NCI-H526 treated with DMSO at 0.1 percent for 48 hours (cell line): ENCODE results near the gene CAND2.
"Not testable (repeated sequence)": the region's sequence is repeated elsewhere in the genome, so short reads cannot be mapped to it uniquely, and the experiment has no call there.

Experiments
- DNase-seq: peaks from one replicate; lab custom pipeline; 2025; lab: John Stamatoyannopoulos, UW

CAND2 gene

DNA sequence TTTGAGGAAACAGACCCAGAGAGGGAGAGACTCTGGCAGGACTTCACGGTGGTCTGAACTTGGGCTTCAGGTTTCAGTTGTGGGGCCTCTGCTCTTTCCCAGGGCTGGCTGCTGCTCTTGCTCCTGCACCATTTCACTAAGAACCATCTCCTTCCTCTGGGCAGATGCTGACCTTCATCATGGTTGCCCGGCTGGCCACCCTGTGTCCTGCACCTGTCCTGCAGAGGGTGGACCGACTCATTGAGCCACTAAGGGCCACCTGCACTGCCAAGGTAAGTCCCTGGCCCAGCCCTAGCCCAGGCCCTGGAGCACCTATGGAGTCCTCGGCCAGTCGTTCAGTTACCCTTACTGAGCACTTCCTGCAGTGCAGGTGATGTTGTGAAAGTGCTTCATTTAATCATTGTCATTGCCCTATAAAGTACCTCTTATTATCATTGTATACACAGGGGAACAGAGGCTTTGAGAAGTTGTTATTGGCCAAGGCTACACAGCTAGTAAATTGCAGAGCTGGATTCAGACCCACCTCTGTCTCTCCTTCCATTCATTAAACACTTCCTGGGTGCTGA is 34.9 kb downstream of the CAND2 start:
- DNase-seq, result no peak

DNA sequence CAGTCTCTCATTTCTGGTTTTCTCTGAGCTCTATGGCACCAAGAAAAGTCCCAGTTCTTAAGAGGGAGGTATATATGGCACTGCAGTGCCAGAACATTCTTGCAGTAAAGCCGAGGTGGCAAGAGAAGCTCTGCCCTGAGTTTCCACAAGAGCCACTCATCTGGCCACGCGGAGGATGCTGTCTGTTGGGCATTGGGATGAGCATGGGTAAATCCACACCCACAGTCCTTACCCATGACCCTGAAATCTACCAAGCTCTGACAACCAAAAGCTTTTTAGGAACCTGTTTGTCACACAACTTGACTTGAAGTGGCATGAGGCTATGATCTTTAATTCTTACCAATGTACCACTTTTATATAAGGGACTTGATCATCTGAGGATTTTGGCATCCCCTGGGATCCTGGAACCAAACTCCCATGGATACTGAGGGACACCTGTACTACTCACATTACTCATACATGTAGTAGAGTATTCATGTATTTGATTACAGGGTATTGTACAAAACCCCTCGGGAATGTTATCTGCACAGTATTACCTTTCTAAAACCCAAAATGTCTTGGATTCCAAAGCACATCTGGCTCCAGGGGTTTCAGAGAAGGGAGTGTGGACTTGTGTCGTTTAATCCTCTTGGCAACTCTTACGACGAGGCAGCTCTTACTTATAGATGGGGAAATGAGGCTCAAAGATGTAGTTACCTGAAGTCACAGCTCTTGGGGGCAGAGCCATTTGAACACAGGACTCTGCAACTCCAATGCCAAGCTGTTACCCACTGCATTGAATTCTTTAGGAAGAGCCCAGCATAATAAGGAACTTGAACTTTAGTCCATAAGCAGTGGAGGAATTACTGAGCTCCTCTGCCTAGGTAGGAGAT is 36.1 kb downstream of the CAND2 start:
- DNase-seq, result no peak

DNA sequence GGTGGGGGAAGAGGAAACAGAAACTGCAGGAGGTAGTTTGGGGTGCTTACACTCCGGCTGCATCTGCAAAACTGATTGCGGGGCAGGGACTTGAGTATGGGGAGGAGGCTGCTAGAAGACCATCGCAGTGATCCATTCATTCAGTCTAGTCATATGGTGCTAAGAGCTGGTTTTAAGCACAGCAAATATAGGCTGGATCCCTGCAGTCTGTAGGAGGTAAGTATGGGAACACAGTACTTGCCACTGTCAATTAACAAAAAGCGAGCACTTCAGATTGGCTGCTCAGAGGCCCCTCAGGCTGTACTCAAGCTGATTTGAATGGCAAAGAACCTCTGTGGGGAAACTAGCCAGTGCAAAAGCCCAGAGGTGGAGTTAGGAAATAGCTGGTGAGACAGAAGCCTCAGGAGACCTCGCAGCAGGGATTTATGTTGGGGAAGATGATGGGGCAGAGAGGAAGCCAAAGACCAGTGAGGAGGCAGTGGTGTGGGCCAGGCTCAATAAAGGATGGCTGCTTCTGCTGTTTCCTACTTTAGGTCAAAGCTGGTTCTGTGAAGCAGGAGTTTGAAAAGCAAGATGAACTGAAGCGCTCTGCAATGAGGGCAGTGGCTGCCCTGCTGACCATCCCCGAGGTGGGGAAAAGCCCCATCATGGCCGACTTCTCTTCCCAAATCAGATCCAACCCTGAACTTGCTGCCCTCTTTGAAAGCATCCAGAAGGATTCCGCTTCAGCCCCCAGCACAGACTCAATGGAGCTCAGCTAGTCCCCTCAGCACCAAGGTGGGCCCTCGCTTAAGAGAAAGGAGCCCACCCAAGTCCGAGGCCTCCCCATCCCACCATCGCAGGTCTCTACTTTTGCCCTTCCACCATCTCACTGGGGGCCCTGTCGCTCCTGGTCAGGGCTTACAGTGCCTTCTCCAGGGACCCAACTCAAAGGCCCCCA is 37.0 kb downstream of the CAND2 start:
- peak; percentile 3 for DNase-seq

DNA sequence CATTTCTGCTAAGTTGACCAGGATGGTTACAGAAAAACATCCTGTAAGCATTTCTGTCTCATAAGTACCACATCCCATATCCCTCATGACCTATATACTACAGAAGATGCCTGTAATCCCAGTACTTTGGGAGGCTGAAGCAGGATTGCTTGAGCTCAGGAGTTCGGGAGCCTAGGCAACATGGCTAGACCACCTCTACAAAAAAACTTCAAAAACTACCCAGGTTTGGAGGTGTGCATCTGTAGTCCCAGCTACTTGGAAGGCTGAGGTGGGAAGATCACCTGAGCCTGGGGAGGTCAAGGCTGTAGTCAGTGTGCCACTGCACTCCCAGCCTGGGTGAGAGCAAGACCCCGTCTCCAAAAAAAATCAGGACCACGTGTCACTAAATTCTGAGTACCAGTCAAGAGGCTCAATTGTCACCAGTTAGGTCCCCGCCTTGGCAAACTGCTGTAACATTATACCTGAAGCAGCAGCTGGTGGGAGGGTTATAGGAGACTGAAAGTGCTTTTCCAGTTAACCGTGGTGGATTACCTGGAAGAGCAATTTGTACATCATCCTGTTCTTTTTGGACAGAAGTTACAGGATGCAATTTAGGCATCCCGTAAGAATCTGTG is 38.7 kb downstream of the CAND2 start:
- DNase-seq, result no peak

DNA sequence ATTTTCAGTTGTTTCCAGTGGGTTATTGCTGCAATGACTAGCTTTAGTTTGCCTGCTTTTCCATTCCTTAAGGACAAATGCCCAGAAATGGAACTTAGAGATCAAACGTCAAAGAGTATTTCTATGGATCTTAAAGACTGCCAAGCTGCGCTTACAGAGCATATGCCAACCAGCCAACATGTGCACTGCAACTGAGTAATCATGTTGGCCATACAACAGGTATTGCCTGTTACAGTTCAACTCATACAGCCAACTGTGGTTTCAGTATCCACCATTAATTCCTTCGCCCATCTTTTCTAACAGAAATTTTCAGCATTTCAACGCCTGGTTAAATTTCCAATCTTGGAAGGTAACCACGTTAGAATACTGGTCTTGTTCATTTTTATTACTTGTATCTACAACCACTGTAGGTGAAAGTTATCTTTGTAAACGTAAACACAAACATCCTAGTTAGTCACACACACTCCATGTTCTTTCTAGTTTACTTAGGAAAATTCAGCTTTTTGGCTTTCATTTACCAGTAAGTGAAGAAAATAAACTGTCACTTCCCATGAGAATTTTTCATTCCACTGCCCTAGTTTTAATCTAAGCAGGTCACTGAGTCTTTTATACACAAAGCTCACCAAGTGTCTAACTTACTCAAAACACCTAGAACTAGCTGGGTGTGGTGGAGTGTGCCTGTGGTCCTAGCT is 41.0 kb downstream of the CAND2 start:
- no peak for DNase-seq

DNA sequence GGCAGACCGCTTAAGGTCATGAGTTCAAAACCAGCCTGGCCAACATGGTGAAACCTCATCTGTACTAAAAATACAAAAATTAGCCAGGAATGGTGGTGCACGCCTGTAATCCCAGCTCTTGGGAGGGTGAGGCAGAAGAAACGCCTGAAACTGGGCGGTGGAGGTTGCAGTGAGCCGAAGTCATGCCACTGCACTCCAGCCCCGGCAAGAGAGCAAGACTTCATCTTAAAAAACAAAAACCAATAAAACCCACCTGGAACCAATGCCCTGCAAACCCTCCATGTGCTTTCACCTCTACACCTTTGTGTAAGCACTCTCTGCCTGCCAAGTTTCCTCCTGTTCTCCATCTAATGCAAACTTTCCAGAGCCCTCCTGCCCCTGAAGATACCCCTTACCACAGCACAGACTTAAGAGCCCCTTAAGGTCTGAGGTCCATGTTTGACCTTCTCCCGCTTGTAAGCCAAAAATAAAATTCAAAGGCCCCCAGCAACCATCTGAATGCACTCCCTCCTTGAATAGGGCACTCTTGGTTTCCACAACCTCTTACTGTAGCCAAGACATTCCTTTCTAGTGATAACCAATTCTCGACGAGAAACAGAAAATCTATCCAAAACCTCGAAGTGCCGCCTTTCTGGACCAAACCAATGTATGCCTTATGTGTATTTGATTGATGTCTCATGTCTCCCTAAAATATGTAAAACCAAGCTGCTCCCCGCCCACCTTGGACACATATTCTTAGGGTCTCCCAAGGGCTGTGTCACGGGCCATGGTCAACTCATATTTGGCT is 41.9 kb downstream of the CAND2 start:
- DNase-seq, result no peak

DNA sequence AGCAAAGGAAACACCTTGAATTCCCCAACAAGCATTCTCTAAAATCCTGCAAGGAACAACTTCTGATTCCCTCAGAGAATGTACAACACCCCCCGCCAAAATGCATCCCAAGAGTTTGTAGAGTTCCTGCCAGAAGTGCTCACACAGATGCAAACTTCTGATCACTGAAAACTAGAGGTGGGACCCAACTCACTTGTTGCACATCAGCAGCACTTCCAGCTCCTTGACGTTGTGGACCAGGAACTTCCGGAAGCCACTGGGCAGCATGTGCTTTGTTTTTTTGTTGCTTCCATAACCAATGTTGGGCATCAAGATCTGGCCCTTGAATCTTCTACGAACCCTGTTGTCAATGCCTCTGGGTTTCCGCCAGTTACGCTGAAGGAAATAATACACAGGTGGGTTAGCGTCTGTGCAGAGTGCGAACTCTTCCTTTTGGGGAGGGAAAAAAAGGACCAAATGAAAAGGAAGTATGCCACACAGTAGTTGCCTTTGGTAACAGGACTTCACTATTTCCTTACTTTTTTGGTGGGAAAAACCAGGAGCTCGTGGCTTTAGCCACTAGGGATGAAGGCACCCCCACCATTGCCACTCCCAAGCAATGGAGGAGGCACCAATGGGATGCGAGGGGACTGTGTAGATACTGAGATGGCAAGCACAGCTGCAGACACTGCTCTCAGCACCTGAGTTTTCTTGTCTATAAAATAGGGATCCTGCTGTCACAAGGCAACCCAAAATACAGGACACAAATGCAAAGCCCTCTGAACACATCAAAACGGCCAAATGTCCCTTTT is 42.9 kb downstream of the CAND2 start:
- DNase-seq, result no peak

DNA sequence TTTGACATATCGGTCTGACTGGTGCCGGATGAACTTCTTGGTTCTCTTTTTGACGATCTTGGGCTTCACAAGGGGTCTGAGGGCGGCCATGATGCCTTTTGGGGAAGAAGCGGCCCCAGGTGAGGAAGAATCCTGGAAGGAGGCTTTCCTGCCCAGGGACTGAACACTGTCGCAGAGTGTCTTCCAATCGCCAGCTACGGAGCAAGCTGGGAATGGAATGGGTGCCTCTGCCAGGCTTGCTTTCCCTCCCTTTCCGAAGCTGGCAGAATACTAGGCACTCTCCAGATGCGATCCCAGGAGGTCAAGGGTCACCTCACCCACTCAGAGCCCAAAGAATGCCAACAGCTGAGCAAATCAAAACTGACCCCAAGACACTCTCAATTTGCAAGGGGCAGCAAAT is 43.7 kb downstream of the CAND2 start:
- DNase-seq, result not testable (repeated sequence)

DNA sequence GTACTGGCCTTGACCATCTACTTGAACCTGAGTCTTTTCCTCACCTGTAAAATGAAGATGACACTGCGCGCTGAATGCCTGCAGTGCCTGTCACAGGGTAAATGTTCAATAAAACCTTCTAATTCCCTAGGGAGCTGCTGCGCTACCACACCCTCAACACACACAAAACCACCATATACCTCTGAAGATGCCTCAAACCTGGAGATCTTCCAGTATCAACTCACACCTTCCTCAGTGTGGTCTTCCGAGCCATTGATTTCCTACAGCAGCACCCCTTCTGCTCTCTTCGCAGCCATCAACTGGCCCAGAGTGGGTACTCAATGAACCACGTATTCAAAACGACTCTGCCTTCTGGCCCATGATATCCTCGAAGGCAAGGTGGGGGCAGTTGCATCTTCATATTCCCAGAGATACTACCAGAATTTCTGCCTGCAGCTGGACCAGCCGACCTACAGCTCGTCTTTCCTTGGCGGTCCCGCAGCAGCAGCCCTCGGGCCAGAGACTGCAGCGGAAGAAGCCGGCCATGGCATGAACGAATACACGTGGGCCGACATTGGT is 44.2 kb downstream of the CAND2 start:
- peak; percentile 9 for DNase-seq

DNA sequence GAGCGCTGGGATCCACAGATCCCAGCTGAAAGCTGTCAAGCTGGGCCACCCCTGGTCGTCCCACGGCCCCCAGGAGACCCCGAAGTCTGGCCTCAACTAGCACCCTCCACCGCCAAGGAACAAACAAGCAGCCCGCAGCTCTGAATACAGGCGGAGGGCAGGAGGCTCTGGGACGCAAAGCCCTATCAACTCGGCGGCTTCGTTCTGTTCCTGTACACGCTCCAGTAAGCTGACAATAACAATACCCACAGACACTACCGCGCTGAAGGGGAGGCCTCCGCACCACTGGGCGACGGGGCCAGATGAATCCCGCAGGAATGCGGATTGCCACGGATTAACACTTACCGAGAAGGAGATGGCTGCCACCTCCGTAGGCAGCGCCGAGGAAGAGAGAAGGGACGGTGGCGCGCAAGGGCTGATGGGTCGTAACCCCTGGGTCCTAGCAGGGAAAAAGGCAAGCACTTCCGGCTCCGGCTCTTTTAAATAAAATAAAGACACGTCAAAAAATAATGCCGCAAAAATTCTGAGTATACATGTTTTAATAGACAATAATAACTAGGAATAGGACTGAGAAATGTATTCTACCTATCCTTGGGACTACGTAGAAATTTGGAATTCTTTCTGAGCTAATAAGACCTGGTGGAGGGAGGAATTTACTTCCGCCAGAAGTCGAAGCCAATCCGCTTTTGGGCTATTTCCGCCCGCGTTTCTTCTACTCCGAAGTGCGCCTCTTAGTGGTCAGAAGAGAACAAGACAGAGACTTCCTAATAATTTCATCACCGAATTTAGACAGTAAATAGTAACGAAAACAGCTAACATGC is 44.9 kb downstream of the CAND2 start, which contains the start of gene RPL32:
RPL32 (minus strand) TSS at position 417 of the 821 bp plus-strand sequence. CDS start 1,328 bp downstream, outside the sequence.
- DNase-seq, result peak; percentile 97

DNA sequence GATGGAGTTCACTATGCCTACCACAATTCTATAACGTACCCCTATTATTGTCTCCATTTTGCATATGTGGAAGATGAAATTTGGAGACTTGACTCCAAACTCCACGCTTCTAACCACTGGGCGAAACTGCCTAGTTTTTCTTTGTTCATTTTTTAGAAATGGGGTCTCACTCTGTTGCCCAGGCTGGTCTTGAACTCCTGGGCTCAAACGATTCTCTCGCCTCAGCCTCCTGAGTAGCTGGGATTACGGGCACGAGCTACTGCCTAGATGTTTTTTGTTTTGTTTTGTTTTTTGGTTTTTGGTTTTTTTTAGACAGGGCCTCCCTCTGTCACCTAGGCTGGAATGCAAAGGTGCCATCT is 45.5 kb downstream of the CAND2 start:
- no peak for DNase-seq

DNA sequence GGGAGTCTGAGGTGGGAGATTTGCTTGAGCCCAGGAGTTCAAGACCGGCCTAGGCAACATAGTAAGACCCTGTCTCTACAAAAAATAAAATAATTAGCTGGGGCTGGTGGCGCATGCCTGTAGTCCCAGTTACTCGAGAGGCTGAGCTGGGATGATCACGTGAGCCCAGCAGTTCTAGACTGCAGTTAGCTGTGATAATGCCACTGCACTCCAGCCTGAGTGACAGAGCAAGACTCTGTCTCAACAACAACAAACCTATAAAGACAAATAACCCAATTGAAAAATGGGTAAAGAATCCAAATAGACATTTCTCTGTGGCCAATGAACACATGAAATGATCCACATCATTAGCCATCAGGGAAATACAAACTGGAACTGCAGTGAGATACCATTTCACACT is 46.0 kb downstream of the CAND2 start:
- no peak for DNase-seq

DNA sequence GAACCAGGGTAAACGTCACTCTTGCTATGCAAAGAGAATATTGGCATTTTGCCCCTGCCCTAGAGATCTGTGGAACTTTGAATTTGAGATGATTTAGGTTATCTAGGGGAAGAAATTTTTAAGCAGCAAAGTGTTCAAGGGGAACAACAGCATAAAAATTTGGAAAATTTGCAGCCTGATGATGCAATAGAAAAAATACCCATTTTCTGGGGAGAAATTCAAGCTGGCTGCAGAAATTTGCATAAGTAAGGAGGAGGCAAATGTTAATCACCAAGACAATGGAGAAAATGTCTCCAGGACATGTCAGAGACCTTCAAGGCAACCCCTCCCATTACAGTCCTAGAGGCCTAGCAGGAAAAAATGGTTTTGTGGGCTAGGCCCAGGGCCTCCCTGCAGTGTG is 49.3 kb downstream of the CAND2 start:
- no peak for DNase-seq

DNA sequence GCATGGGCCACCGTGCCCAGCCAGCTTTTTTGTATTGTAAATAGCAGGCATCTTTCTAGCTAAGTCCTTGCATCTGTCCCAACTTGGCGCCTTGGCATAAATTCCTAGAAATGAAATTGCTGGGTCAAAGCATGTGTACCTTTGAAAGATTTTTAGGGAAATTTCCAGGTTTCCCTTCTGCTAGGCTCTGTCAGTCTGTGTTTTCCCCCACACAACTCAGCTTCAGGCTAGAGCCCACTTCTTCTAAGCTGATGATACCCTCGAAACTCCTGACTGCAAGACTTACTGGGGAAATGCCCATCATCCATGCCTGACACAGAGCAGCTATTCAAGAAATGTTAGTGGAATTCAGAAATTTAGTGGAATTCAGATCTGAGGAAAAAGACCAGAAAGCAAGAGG is 55.7 kb downstream of the CAND2 start:
- DNase-seq, result no peak

DNA sequence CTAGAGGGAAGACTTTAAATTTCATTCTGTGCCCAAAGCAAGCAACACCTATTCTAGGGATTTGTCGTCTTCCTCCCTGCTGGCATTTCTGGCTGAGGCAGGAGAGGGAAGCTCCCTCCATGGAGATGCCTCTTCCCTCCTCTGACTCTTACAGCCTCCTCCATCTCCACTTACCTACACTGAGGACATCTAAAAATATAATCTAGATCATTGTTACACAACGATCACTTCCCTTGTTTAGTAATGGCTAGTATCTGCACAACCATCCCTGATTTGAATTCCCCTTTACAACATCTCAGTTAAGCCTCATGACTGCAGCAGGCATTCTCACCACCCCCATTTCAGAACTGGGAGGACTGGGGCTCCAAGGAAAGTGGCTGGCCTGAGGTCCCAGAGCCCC is 57.4 kb downstream of the CAND2 start:
- DNase-seq, result not testable (repeated sequence)

DNA sequence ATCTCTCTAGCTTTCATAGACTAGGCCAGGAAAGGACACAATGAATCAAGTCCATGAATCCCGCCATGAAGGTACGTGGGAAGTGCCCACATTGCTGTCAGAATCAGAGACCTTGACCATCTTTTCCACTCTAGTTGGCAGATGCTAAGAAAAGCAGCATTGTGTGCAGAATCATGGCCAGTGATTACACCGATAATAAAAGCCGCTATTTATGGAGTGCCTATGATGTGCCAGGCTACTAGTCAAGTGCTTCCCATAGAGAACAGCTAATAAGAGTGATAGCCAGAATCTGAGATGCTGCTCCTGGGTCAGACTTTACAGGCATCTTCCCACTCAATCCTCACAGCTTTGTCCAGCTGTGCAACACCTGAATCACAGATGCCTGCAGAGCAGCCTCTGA is 58.1 kb downstream of the CAND2 start:
- no peak for DNase-seq

DNA sequence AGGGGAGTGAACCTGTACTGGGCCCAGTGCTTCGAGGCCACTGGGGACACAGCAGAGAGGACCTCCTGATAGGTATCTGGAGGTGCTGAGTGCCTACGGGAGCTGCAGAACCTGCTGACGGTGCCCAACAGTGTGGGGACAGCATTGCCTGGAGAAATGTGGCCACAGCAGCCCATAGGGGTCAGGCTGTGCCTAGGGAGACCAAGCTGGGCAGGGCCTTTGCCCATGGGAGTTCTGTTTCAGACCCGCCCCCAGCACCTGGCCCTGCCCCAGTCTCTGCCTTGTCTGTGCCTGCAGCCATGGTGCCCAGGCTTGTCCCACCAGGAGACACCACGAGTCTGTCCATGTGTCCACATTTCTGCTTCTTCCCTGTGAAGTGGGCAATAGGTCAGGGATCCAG is 60.1 kb downstream of the CAND2 start:
- no peak for DNase-seq

DNA sequence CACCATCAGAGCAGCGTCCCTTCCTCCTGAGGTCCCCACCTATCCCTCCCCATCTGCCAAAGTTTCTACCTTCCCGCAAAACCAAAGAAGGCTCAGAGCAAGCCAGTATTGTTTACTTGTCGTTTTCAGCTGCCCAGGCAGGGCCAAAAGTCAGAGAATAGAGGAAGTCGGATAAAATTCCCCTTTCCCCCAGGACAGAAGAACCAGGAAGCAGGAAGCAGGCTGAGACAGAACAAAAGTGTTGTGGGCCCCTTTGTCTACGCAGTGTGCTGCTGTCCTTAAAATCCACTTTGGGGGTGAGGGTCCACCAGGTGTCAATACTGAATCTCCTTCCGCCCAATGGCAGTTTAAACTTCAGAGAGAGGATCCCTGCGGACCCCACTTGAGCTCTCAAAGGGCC is 63.4 kb downstream of the CAND2 start:
- no peak for DNase-seq

DNA sequence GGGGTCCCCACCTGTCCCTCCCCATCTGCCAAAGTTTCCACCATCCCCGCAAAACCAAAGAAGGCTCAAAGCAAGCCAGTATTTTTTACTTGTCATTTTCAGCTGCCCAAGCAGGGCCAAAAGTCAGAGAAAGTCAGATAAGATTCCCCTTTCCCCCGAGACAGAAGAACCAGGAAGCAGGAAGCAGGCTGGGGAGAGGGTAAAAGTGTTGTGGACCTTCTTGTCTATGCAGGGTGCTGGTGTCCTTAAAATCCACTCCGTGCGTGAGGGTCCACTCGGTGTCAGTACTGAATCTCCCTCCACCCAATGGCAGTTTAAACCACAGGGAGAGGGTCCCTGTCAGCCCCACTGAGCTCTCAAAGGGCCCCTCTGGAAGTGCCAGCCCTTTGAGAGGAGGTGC is 65.1 kb downstream of the CAND2 start:
- no peak for DNase-seq
